Neural cell (in vitro differentiated cells): ENCODE measurements around the gene PLEKHM3.

Experiments used
- EP300 ChIP-seq: fragments of 450-650 bp; conservative IDR thresholded peaks from 2 replicates; pipeline ENCODE4 v1.6.1; 2014; ENCODE audit warnings: antibody characterized with exemption, mild to moderate bottlenecking, moderate library complexity; ENCODE audit not compliant: poor library complexity, severe bottlenecking
- EZH2 ChIP-seq: fragments of 200-600, 300-800 bp; shearing (Covaris generic), sonication (generic); IDR thresholded peaks from 2 replicates; pipeline ENCODE4 v1.6.1; 2014; ENCODE audit warnings: antibody characterized with exemption, low read length, borderline replicate concordance, mild to moderate bottlenecking; ENCODE audit not compliant: insufficient read depth, poor library complexity, severe bottlenecking
- MXI1 ChIP-seq: fragments of 450-650 bp; conservative IDR thresholded peaks from 2 replicates; pipeline ENCODE4 v1.6.1; 2014; ENCODE audit warnings: antibody characterized with exemption, mild to moderate bottlenecking; ENCODE audit not compliant: poor library complexity, severe bottlenecking
- POLR2AphosphoS5 ChIP-seq: IDR thresholded peaks from 2 replicates; pipeline ENCODE4 v1.6.1; 2012
- RAD21 ChIP-seq: fragments of 450-650 bp; conservative IDR thresholded peaks from 2 replicates; pipeline ENCODE4 v1.6.1; 2014; ENCODE audit warnings: antibody characterized with exemption, mild to moderate bottlenecking, moderate library complexity
- TAF1 ChIP-seq: IDR thresholded peaks from 2 replicates; pipeline ENCODE4 v1.6.1; 2012; ENCODE audit warnings: low read depth
- TF ChIP-seq, protein P1 (sequence below): fragments of 450-650 bp; IDR thresholded peaks from 2 replicates; pipeline ENCODE4 v1.5.1; 2014; ENCODE audit warnings: antibody characterized with exemption, mild to moderate bottlenecking, moderate library complexity; ENCODE audit not compliant: poor library complexity, severe bottlenecking

DNA sequence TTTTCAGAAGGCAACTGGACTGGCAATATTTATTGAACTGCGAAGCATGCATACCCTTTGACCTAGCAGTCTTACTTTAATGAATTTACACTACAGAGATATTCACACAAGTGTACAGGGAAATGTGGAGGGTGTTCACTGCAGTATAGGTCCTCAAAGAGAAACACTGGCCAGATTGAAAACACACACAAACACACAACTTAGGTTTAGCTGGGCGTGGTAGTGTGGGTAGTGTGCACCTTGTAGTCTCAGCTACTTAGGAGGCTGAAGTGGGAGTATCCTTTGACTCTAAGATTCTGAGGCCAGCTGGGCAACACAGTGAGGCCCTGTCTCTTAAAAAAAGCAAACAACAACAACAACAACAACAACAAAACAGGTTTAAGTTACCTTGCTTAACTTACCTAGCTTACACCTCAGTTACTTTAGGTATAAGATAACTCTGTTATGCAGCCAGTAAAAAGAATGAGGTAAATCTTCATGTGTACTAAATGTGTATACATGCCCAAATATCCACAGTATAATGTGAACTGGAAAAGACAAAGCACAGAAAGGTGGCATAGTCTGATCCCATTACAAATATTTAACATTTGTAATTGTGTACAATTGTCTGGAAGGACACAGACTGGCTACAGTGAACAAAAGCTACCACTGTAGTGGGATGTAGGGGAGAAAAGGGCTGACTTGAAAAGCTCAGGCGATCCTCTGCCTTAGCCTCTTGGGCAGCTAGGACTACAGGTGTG is 149.7 kb downstream of the PLEKHM3 start:
- TF ChIP-seq, protein P1, sequence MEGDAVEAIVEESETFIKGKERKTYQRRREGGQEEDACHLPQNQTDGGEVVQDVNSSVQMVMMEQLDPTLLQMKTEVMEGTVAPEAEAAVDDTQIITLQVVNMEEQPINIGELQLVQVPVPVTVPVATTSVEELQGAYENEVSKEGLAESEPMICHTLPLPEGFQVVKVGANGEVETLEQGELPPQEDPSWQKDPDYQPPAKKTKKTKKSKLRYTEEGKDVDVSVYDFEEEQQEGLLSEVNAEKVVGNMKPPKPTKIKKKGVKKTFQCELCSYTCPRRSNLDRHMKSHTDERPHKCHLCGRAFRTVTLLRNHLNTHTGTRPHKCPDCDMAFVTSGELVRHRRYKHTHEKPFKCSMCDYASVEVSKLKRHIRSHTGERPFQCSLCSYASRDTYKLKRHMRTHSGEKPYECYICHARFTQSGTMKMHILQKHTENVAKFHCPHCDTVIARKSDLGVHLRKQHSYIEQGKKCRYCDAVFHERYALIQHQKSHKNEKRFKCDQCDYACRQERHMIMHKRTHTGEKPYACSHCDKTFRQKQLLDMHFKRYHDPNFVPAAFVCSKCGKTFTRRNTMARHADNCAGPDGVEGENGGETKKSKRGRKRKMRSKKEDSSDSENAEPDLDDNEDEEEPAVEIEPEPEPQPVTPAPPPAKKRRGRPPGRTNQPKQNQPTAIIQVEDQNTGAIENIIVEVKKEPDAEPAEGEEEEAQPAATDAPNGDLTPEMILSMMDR, result no peak
- TF ChIP-seq MXI1 (no peak), EP300 (no peak), EZH2 (no peak), POLR2AphosphoS5 (no peak), TAF1 (no peak), RAD21 (no peak)
